ENCODE results near the gene SERTAD2. TPM values are rescaled to one million over a fixed set of nuclear protein-coding genes. Genes with fewer than 3 reads are reported as not detected.

SERTAD2 gene
- total RNA-seq, 2 experiments from 2014 or later = 50.5 to 54.1 TPM

- DNase-seq = peak in 1 of 14 experiments; percentile 3
- no peaks in the 10 kb centered on the region for H3K36me3 Mint-ChIP-seq (ENCODE audit: low read depth)
- H3K9me3 Mint-ChIP-seq = no peaks in the 10 kb centered on the region
- H3K27ac ChIP-seq (ENCODE audit: low read depth in 1 of 2, low read length in 2 of 2) = no peak overlapping the region
- no peaks in the 10 kb centered on the region for H3K27me3 Mint-ChIP-seq
- H3K4me1 Mint-ChIP-seq (ENCODE audit: low read depth) = no peaks in the 10 kb centered on the region
- ChIA-PET CTCF (interaction anchor here (1.6 to 3.8 kb wide), 2 partner anchors 31 to 217 kb away, joined by 3 to 12 read pairs; no protein-coding TSS in a partner anchor), POLR2A (interaction anchor here (1.0 kb wide), 2 partner anchors 8 to 21 kb away, joined by 3 read pairs; no protein-coding TSS in a partner anchor)
- H3K36me3 ChIP-seq (ENCODE audit: insufficient read depth, low read length) = no peaks in the 10 kb centered on the region
- H3K9me3 ChIP-seq (ENCODE audit: control insufficient read depth in 1 of 2, insufficient read depth in 1 of 2, low read length in 2 of 2) = no peaks in the 10 kb centered on the region
- H3K27ac Mint-ChIP-seq = no peak overlapping the region
- H3K27me3 ChIP-seq (ENCODE audit: control insufficient read depth in 1 of 2, insufficient read depth in 2 of 2, low read length in 2 of 2) = no peaks in the 10 kb centered on the region
- H3K4me3 ChIP-seq (ENCODE audit: low read length) = no peak overlapping the region
- ATAC-seq (ENCODE audit: poor library complexity) = no peak
- H3K4me1 ChIP-seq (ENCODE audit: insufficient read depth, low read length) = no peaks in the 10 kb centered on the region
- H3K4me3 Mint-ChIP-seq = no peak overlapping the region
- TF ChIP-seq CTCF (IDR thresholded peaks at IDR 0.05) = no peak
- intact Hi-C loops (cut with DNase I, micrococcal nuclease) = no loop called here
These were observed 38.4 kb downstream of the SERTAD2 start for GRCh38 chr2:64615192-64615763.

- Histone ChIP-seq H3K27me3 (ENCODE audit: control insufficient read depth in 1 of 2, insufficient read depth in 2 of 2, low read length in 2 of 2) (no peaks in the 10 kb centered on the region), H3K27ac (ENCODE audit: low read depth in 1 of 2, low read length in 2 of 2) (no peak overlapping the region), H3K9me3 (ENCODE audit: control insufficient read depth in 1 of 2, insufficient read depth in 1 of 2, low read length in 2 of 2) (no peaks in the 10 kb centered on the region), H3K4me3 (ENCODE audit: low read length) (no peak overlapping the region), H3K36me3 (ENCODE audit: insufficient read depth, low read length) (no peaks in the 10 kb centered on the region), H3K4me1 (ENCODE audit: insufficient read depth, low read length) (peaks cover 13% of the 10 kb centered on the region)
- CTCF ChIA-PET = no interaction called here
- Mint-ChIP-seq H3K27me3 (no peaks in the 10 kb centered on the region), H3K4me3 (no peak overlapping the region), H3K27ac (no peak overlapping the region), H3K9me3 (no peaks in the 10 kb centered on the region), H3K4me1 (ENCODE audit: low read depth) (peaks cover under 1% of the 10 kb centered on the region), H3K36me3 (ENCODE audit: low read depth) (no peaks in the 10 kb centered on the region)
- TF ChIP-seq CTCF (IDR thresholded peaks at IDR 0.05) = no peak
- intact Hi-C loops (cut with DNase I, micrococcal nuclease) = no loop called here
- peak in 1 of 14 experiments; percentile 2 for DNase-seq
- POLR2A ChIA-PET = interaction anchor here (0.6 kb wide), 1 partner anchor 563 kb away, joined by 4 read pairs; no protein-coding TSS in a partner anchor
- ATAC-seq (ENCODE audit: poor library complexity) = no peak
These were observed 40.4 kb downstream of the SERTAD2 start for GRCh38 chr2:64613276-64613675.

- intact Hi-C loops (cut with DNase I, micrococcal nuclease) = no loop called here
- H3K4me1 Mint-ChIP-seq (ENCODE audit: low read depth) = peaks cover 7% of the 10 kb centered on the region
- H3K36me3 Mint-ChIP-seq (ENCODE audit: low read depth) = no peaks in the 10 kb centered on the region
- Histone ChIP-seq H3K4me3 (ENCODE audit: low read length) (no peak overlapping the region), H3K27me3 (ENCODE audit: control insufficient read depth in 1 of 2, insufficient read depth in 2 of 2, low read length in 2 of 2) (no peaks in the 10 kb centered on the region), H3K36me3 (ENCODE audit: insufficient read depth, low read length) (no peaks in the 10 kb centered on the region), H3K4me1 (ENCODE audit: insufficient read depth, low read length) (peaks cover 19% of the 10 kb centered on the region), H3K9me3 (ENCODE audit: control insufficient read depth in 1 of 2, insufficient read depth in 1 of 2, low read length in 2 of 2) (no peaks in the 10 kb centered on the region), H3K27ac (ENCODE audit: low read depth in 1 of 2, low read length in 2 of 2) (no peak overlapping the region)
- ChIA-PET CTCF (no interaction called here), POLR2A (no interaction called here)
- peak in 1 of 14 experiments; percentile 3 for DNase-seq
- no peak for ATAC-seq (ENCODE audit: poor library complexity)
- H3K27ac Mint-ChIP-seq = no peak overlapping the region
- H3K9me3 Mint-ChIP-seq = no peaks in the 10 kb centered on the region
- TF ChIP-seq CTCF (IDR thresholded peaks at IDR 0.05) = no peak
- no peaks in the 10 kb centered on the region for H3K27me3 Mint-ChIP-seq
- no peak overlapping the region for H3K4me3 Mint-ChIP-seq
These were observed 41.0 kb downstream of the SERTAD2 start for GRCh38 chr2:64612575-64613195.
